GM18867 (cell line): ENCODE measurements around the gene ARHGEF11.
"Not testable (repeated sequence)": the region's sequence is repeated elsewhere in the genome, so short reads cannot be mapped to it uniquely, and the experiment has no call there.

Experiments used
- ATAC-seq: cut with Tn5 transposase; IDR thresholded peaks from one replicate; pipeline ENCODE4 v1.9.1; 2021; ENCODE audit warnings: mild to moderate bottlenecking, moderate library complexity; ENCODE audit not compliant: unreplicated experiment

The ARHGEF11 gene

GRCh38 chr1:156933136-156933535 is 112.4 kb downstream of the ARHGEF11 start:
- ATAC-seq = no peak

- ATAC-seq = no peak
Measured at GRCh38 chr1:156931974-156932710, 113.4 kb downstream of the ARHGEF11 start.

DNA sequence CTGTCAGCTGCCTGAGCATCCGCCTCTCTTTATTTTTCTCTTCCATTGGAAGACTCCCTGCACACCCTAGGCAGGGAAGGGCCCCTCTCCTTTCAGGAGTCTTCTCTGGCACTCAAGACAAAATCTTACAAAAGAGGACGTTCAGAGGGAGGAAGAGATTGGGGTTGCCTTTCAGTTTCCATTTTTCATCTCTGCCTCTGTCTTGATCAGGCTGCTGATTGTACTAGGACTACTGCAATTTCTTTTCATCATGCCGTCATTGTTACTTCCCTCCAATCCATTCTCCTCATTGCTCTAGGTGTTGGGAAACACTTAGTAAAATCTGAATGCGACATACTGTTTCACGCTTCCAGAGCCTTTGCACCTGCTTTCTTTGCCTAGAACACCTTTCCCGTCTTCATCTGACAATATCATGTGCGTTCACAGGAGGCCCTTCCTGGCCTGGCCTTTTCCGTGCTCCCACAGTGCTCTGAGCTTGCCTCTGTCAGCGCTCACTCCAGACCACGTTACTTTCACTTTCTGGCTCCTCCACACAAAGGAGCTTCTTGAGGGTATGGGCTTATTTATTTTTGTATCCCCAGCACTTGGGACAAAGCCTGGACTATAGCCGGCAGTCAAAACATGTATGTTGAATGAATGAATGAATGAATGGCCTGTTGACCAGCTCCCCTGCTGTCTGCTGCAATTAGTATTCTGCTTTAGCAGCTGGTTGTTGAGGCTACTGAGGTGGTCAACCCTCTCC is 114.2 kb downstream of the ARHGEF11 start:
- ATAC-seq = no peak

GRCh38 chr1:156930483-156930882 is 115.1 kb downstream of the ARHGEF11 start:
- no peak for ATAC-seq

GRCh38 chr1:156929596-156930238 is 115.8 kb downstream of the ARHGEF11 start:
- ATAC-seq = no peak

DNA sequence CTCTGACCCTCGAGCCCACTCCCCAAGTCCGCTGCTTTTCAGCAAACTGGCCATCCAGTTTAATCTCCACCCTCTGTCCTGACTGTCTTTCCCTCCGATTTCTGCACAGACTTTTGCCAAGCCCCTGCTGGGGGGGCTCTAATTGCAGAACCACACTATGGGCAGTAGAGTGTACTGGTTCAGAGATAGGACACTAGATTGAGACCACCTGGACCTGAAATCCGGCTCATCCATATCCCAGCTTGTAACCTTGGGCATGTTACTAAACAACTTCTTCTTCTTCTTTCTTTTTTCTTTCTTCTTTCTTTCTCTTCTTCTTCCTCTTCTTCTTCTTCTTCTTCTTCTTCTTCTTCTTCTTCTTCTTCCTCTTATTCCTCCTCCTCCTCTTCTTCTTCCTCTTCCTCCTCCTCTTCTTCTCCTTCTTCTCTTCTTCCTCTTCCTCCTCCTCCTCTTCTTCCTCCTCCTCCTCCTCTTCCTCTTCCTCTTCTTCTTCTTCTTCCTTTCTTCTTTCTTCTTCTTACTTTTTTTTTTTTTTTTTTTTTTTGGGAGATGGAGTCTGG is 117.4 kb downstream of the ARHGEF11 start:
- no peak for ATAC-seq

DNA sequence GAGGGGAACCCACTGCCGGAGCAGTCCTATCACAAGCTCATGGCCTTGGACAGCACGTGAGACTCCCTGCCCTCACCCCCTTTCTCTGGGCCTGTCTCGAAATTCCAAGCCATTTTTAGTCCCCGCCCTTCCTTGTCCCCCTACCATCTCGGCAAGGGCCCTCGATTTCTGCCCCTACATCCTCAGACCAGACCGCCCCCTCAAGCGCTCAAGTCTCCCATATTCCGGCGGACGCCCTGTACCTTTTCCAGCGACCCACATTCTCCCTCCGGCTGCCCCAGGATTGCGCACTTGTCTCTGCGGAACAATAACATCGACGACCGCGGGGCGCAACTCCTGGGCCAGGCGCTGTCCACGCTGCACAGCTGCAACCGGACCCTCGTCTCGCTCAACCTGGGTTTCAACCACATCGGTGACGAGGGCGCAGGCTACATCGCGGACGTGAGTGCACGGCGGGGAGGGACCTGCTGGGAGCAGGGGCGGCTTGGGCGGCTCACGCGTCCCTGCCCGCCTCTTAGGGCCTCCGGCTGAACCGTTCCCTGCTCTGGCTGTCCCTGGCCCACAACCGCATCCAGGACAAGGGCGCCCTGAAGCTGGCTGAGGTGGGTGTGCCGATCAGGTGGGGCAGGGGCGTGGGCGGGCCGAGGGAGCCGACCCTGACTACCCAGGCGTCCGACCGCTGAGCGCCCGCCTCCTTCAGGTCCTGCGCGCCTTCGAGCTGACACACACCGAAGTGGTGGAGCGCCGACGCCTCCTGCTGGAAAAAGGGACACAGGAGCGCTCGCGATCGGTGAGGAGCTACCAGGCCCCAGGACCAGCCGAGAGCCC is 118.1 kb downstream of the ARHGEF11 start:
- ATAC-seq = no peak

- ATAC-seq = not testable (repeated sequence)
Measured at GRCh38 chr1:156926695-156927094, 118.8 kb downstream of the ARHGEF11 start.

GRCh38 chr1:156926175-156926574 is 119.4 kb downstream of the ARHGEF11 start:
- ATAC-seq = no peak

DNA sequence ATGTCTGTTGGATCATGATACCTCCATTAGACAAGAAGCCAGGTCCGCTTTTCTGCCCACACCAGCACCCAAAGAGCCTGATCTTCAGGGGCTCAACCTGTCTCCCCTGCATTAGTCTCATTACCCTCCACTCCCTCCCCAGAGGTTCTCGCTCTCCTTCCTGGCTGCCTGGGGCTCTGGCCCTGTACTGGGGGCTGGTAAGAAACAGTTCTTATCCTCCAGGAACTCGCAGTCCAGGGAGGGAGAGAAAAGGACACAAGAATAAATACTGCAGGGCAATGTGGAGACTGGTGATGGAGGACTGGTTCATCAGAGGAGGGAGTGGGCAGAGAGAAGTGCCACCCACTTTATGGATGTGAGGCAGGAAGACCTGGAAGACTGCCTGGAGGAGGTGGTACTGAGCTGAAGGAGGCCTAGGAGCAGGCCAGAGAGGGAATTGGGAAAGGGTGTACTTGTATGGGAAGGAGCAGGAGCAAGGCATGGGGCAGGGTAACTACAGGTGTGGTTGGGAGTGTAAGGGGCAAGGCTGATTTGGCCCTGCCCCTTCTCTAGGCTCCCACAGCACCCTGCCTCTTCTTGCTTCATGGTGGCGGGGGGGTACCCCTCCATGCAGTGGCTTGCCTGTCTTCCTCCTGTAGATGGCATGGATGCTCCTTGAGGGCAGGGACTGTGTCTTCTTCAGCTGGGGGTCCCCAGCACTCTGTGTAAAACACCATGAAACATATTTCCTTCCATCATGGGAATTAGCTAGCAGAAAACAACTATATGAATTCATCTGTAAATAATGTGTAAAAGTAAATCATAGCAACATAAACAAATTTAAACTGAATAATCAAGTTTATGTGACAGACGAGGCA is 120.2 kb downstream of the ARHGEF11 start:
- no peak for ATAC-seq

GRCh38 chr1:156924478-156925153 is 120.9 kb downstream of the ARHGEF11 start:
- no peak for ATAC-seq

GRCh38 chr1:156923670-156924477 is 121.7 kb downstream of the ARHGEF11 start:
- no peak for ATAC-seq

- ATAC-seq = no peak
Measured at GRCh38 chr1:156922986-156923669, 122.4 kb downstream of the ARHGEF11 start.

GRCh38 chr1:156921053-156921529 is 124.5 kb downstream of the ARHGEF11 start:
- no peak for ATAC-seq

- no peak for ATAC-seq
Measured at GRCh38 chr1:156920233-156921052, 125.1 kb downstream of the ARHGEF11 start, which contains the start of gene LRRC71. LRRC71 (plus strand) TSS chr1:156920632; CDS start chr1:156920804, 172 bp downstream.

DNA sequence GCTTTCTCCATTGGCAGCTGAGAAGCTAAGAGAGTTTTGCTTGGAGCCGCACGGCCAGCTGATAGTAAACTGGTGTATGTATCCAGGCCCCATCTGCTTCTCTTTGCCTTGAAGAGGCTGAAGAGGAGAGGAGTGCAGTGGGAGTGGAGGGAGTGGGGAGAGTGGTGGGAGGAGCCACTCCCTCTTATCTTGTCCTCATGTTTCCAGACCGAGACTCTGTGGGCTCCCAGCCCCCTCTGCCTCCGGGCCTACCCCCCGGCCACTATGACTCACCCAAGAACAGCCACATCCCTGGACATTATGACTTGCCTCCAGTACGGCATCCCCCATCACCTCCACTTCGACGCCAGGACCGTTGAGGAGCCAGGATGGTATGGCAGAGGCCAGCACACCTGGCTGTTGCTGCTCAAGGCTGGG is 131.1 kb downstream of the ARHGEF11 start:
- ATAC-seq = no peak
